Measurements from ENCODE around the gene RBL2.

Gene RBL2

DNA sequence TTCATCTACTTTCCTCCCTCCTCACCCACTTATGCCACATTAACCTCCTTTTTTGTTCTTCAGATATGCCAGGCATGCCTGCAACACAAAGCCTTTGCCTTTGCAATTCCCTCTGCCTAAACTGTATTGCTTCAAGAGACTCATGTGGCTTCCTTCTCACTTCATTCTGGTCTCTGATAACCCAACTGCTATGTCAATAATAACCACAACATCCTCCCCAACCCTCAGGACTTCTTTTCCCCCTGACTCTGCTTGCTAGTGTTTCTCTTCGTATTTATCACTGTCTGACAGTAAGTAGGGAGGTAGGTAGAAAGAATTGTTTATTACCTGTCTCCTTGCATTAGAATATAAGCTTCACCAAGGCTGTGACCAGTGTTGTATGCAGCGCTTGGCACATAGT, 22.4 kb downstream of the RBL2 start:
- no peak for DNase-seq

DNA sequence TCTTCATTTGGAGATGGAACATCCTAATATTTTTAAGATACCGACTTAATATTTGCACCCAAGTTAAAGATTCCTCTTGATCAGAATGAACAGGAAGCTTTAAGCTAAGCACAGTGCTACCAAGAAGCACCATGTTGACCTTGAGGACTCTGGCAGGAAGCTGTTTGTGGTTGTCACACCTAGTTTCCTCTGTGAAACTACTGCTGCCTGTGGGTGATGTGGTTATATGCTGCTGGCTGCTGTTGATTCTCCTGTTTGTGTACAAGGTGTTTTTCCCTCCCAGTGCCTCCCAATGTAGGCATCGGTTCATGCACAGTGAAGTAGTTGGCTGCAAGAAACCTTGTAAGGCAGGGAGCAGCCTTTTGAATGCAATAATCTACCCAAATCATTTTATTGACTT, 23.4 kb downstream of the RBL2 start:
- no peak for DNase-seq

DNA sequence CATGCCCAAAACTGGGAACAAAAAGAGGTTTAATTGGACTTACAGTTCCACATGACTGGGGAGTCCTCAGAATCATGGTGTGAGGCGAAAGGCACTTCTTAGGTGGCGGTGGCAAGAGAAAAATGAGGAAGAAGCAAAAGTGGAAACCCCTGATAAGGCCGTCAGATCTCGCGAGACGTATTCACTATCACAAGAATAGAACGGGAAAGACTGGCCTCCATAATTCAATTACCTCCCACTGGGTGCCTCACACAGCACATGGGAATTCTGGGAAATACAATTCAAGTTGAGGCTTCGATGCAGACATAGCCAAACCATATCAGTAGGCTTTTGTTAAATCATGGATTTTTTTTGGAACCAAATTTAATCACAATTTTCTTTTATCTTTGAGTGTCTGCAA, 24.4 kb downstream of the RBL2 start:
- DNase-seq, result no peak

DNA sequence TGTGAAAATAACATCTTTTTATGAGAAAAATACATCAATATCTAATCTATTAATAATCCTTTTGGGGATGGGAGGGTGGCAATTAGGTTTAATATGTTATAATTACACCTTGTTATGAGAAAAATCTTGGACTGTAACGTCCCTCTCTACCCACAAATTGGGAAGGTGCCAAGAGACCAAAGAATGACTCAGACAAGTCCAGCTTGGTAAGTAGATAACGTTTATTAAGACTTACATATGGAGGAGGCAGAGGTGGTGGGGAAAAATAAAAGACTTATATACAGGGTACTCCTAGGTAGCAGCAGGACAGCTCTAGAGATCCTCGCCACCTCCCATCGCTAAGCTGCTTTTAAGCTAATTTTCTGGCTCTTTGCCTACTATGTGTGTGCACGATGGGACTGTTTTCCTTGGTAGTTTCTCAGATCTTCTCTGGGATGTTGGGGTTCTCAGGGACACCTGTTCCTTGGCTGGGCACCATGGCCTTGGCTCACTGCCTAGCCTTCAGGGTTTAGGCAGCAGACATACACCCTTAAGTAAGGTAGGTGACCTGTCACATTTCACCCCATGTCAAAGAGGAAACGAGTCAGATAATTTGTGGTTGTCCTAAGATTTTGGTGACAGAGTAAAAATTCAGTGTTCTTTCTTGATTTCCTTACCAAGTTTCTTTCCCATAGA, 31.5 kb downstream of the RBL2 start:
- no peak for DNase-seq

DNA sequence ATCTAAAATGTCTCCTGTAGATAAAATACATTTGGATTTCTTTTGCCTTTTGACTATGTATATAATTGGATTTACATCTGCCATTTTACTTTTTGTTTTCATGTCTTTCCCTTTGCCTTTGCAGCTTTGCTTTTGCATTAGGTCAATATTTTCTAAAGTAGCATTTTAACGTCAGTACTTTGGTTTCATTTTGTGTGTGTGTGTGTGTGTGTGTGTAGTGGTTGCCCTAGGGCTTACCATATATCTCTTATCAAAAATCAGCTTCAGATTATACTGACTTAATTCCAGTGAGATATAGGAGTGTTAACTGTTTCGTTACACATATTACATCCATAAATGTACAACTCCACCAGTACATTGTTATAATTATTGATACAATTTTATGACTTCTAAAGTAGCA, 42.6 kb downstream of the RBL2 start:
- DNase-seq, result no peak

DNA sequence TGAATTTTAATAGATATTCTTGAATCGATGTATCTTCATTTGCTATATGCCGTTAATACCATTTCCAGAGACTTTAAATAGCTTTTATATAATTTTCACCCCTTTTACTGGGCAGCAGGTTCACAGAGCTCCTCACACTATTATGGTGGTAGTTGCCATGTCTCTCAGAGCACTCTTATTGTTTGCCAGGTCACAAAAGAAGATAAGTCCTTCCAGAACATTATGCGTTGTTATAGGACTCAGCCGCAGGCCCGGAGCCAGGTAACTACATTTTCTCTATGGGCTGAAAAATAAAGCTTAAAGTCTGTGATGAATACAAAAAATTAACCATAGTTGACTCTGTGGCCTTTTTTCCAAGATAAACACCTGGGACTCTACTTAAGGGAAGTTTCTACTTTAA, 44.7 kb downstream of the RBL2 start:
- no peak for DNase-seq

DNA sequence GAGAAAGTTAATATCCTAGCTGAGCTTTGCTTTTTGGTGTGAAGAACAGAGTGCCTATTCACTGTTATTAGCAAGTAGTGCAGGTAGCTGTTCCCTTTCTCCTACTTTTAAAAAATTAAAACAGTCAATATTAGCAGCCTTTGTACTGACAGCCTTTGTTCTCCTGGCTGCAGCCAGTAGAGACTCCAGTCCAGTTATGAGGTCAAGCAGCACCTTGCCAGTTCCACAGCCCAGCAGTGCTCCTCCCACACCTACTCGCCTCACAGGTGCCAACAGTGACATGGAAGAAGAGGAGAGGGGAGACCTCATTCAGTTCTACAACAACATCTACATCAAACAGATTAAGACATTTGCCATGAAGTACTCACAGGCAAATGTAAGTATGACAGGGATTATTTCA, 46.1 kb downstream of the RBL2 start:
- no peak for DNase-seq

DNA sequence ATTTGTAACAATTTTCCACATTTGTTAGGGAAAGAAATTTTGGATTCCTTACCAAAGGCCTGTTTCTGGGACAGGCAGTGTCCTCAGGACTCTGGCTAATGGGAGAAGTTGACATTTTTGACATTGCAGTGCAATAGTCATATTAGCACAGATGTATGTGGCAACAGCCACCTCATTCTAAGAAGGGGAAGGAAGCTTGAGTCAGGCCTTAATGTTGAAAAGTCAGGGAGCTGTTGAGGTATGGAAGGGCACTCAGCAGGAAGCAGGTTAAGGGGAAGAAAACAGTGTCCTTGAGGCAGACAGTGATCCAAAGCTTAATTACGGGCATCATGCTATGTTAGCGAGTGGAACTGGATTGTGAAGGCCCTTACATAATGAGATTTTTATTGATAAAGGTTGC, 47.9 kb downstream of the RBL2 start:
- DNase-seq, result no peak

DNA sequence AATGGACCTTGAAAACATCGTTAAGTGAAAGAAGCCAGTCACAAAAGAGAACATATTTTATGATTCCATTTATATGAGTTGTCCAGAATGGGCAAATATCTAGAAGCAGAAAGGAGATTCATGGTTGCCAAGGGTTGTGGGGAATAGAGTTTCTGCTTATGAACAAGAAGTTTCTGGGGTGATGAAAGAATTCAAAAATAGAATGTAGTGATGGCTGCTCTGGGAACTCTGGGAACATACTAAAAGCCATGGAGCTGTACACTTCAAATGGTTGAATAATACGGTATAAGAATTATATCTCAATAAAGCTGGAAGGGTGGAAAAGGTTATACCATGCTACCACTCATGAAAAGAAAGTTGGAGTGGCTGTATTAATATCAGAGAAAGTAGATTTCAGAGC, 50.3 kb downstream of the RBL2 start:
- no peak for DNase-seq

DNA sequence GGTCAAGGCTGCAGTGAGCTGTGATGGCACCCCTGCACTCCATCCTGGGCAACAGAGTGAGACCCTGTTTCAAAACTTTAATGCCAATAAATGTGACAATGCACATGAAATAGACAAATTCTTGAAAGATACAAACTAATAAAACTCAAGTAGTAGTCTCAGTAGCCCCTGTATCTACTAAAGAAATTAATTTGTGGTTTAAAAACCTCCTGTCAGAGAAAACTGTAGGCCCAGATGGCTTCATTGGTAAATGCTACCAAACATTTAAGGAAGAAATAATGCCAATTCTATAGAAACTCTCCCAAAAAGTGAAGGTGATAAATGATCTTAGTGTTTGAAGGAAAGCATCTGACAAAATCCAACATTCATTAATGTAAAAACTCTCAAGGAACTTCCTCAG, 52.0 kb downstream of the RBL2 start:
- no peak for DNase-seq

DNA sequence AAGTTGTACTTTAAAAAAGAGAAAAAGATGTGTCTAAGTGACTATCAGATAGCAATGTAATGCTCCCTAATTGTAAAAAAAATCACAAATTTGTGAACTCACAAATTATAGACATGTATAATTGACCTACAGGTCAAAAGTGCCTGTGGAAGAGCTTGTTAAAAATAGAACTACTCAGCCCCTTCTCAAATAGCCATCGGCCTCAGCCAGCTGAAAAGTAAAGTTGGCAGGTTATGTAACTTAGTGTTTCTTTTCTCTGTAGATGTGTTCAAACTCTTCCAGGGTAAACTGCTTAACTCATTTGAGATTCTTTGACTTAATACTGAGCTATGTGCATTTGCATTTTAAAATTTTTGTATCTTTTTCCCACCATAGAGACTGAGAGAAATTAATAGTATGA, 55.5 kb downstream of the RBL2 start:
- no peak for DNase-seq

DNA sequence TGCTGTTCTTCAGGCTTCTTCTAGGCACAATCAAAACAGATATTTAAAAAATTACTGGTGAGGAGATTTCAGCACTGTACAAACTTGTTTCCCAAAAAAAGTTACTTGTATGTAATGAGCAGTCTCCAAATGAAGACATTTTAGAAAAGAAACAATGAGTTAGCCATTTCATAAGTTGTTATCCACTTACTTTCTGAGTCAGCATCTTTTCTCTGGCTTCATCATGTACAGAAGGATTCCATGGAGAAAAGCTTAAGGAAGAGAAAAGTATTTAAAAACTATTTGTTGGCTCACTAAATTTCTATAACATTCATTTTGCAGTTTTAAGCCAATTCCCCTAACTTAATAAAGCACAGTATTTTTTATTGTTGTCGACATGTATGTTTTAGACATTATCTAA, 58.2 kb downstream of the RBL2 start:
- no peak for DNase-seq

DNA sequence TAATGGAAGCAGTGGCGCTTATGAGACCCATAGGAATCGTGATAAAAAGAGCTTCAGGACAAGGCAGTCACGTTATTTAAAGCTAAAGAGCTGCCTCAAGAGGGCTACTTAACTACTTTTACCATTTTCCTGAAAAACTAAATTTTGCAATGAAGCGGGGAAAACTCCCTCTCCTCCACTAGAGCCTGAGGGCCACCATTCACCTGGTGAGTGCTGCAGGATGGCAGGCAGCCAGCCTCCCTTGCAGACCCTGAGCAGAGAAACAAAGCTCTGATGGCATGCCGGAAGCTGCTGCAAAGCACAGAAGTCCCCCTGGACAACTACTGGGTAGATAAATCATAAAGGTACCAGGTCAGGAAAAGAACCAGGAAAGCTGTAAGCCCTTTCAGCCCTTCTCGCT, 60.4 kb downstream of the RBL2 start:
- no peak for DNase-seq

DNA sequence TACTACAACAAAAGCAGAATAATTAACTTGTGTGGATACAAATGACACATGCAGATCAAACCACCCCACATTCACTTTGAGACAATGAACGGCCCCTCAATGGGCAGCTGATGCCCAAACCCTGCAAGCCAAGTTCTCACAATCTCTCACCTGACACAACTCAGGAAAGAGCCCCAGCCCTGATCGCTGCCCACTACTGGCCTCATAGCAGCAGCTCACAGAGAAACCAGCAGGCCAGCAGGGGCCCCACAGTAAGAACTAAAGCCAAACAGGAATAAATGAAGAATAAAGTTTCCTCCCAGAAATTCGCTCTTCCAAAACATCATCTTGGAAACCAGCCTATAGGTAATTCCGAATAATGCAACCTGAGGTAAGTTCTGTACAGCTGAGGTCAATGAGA, 61.1 kb downstream of the RBL2 start:
- DNase-seq, result no peak

DNA sequence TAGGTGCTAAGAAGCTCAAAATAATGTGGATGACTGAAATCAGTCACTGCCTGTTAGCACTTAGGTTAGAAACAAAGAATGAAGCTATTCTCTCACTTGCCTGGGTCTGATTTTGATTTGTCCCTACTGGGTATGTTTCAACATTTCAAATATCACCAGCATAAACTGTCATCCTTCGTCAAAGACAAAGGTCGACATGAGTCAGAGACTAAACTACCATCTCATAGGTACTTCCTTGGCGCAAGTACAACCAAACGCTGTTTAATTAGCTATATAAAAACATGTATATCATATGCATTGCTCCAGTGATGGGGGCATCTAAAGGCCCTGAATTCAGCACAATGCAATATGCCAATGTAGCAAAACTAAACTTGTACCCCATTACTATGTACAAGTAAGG, 64.7 kb downstream of the RBL2 start:
- no peak for DNase-seq

DNA sequence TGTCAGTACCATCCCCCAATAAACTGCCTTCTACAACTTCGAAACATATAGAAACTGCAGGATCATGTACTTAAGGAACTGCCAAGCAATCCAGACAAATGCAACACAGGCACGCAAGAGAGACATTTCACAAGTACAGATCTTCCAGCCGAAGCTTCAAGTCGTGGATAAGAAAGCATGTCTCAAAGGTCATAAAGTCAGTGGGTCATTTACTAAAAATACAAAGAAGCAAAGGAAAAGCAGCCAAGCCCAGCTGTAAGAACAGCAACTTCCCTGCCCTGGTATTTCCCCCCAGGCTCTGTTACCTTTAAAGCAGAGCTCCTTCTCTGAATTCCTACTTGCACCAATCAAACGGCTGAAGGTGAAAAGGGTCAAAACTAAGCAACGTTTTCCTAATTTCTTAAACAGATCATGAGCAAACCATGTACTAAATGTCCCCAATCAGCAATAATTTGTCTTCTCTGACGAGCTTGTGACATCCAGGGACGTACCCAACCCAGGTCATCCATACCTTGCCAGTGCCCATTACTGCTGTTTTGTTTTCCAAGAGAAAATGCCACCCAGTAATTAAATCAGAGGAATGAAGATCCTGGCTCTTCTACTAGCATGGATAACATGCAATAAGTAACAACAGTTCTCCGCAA, 67.1 kb downstream of the RBL2 start:
- no peak for DNase-seq

DNA sequence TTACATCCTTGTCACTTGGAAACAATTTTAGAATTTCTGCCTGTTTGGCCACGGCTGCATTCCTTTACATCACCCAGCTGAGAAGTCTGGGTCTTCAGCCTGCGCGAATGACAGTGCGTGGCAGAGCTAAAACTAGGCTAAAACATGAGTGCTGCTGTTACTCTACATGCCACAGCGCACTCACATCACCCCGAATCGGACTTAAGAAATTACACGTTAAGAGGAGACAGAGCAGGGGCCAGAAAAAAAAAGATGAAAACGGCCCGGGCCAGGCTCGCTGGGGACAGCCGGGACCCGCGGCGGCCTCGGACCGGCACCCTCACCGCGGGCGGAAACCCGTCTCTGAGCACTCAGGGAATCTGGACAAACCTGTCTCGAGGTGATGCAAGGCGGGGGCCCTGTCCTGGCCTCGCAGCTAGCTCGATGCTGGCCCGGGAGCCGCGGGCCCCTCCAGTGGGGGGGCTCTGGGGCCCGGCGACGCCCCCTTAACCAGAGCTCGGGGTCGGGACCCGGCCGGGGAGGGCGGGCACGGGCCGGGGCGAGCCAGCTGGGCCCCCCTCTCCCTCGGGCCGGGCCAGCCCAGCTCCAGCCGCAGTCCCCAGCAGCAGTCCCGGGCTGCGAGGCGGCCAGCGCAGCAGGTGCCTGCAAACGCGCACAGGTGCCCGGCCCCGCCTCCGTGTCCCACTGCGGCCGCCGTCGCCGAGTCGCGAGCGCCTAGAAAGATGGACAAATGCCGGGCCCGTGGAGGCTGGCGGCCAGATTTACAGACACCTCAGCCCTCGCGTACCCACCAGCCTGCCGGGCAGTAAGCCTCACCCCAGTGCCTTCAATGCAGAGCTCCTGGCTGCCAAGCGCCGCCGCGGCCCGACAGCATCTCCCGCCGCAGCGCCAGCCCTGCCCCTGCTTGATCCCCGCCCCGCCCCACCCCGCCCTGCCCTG, 68.3 kb downstream of the RBL2 start, which contains the start of gene AKTIP:
Gene AKTIP (minus strand): TSS at position 879 of the 939 bp plus-strand sequence. CDS start 2,950 bp downstream, outside the sequence.
- peak; percentile 67 for DNase-seq

DNA sequence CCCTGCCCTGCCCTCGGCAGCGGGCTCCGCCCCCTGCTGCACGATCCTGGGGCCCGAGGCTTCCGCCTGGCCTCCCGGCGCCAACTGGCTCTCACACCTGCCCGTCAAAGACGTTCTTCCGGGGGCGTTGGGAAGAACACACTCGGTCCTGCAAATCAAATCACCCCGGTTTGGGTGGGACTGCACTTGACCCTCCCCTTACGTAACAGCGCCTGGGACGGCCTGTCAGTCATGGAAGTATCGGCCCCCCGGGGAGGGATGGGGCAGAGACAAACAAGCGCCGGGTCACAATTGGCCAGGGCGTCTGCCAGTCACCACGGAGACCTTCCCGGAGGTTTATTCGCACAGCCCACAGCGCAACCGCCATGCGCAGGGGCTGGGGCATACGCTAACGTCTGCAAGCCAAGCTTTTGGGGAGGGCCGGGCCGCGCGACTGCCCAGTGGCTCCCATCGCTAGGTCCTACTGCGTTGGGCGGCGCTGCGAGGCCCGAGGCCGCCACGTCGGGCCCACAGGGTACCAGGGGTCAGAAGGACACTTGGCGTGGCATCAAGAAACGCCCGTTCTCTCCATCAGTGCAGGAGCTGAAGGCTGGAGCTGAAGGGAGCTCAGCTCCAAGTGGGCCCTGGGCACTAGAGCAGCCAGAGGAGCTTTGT, 69.1 kb downstream of the RBL2 start:
- peak; percentile 100 for DNase-seq

DNA sequence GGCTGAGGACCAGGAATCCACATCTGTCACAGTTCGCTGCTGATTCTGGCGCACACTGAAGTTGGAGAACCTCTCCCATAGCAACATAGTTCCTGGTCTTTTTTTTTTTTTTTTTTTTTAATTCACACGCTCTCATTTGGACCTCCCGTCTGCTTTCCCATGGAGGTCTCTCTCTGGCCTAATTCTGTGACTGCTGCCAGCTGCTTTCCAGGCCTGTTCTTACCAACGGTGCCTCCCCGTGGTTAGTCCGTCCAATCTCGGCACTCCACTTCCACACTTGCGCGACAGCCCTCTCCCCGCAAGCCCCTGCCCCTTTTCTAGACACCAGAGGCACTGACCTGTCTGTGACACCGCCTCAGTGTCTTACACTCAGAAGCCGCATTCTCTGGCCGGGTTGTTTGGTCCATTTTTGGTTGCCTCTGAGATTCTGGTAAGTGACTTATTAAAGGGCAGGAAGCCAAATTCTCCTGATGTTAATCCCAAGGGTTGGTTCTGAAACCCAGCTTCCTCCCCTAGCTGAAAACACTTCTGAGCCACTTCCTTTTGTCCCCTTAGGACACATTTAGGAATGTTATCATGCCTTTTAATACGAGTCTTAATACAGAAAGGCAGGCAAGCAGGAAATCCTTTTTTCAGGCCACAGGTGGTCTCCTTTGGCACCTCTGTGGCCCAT, 69.9 kb downstream of the RBL2 start:
- DNase-seq, result peak; percentile 86

DNA sequence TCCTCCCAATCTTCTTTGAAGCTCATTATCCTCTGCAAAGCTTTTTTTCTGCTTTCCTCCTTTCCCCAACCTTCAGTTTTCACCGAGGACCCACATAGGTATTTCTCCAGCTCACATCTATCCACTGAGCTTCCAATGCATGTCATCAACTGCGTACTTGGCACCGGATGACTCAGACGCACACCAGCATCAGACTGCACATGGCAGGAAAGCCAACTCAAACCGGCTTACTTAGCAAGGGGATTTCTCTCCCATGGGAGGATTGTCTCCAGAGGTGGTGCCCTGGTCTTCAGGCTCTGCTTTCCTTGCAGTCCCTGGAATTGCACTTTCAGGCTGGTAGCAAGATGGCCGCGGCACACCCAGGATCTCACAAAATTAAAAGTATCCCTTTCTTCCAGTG, 70.4 kb downstream of the RBL2 start:
- DNase-seq, result peak; percentile 26

DNA sequence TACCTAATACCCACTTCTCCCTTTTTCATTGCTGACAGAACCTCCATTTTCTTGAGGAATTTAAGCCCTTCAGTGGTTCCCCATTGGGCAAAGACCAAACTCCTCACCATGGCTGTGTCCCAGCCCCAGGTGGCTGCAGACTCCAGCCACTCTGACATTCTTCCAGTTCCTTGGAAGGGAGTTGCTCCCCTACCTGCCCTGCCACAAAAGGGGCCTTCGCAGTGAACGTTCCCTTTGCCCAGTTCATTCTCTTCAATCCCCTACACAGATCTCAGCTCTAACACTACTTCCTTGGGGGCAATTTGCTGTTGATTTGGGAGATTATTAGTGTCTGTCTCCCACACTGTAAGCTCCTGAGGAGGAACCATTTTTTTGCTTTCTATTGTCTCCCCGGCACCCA, 72.0 kb downstream of the RBL2 start:
- DNase-seq, result no peak

DNA sequence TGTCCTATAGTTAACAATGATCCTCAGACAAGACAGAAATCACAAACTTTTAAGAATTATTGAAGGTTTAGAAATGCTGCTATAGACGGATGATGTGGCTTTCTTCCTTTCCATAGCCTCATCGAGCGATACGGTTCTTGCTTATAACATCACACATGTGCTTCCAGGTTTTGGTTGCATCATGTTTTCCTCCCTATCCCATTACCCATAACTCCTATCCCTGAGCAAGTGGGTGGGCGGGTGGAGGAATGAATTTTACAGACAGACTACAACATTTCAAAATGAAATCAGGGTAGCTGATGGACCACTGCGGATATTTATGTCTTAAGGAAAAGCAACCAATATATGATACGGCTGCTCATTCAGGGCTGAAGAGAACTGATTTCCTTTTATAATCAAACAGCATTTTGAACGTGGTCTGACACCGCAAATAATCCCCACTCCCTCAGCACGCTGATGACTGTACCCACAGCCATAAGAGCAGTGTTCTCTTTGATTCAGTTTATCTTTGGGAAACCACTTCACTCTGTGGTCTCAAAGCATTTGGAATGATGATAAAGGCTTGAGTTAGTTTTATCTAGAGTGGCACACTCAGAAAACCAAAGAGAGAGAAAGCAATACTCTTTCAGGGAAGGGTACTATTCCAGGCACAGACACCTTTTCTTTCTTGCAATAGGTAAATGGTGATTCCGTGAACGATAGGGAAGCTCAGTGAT, 73.4 kb downstream of the RBL2 start:
- no peak for DNase-seq
